HG02938 (cell line): ENCODE measurements around the gene ACTBL2.
"Not testable (repeated sequence)": the region's sequence is repeated elsewhere in the genome, so short reads cannot be mapped to it uniquely, and the experiment has no call there.

Experiments
- ATAC-seq: cut with Tn5 transposase; IDR thresholded peaks from one replicate; pipeline ENCODE4 v1.9.1; 2021; ENCODE audit warnings: mild to moderate bottlenecking, moderate library complexity; ENCODE audit not compliant: unreplicated experiment

Gene ACTBL2

GRCh38 chr5:57482671-57483106 is at the start of gene ACTBL2:
TSS of gene ACTBL2 (minus strand) at chr5:57482811. CDS start at chr5:57482707, 104 bp downstream.
- no peak for ATAC-seq

- no peak for ATAC-seq
Observed at GRCh38 chr5:57531333-57531732, 48.7 kb upstream of the ACTBL2 start.

- ATAC-seq = peak; percentile 43
Observed at GRCh38 chr5:57529864-57530263, 47.3 kb upstream of the ACTBL2 start.

GRCh38 chr5:57527870-57528269 is 45.3 kb upstream of the ACTBL2 start:
- no peak for ATAC-seq

GRCh38 chr5:57524348-57525060 is 41.9 kb upstream of the ACTBL2 start:
- no peak for ATAC-seq

GRCh38 chr5:57522477-57522876 is 39.9 kb upstream of the ACTBL2 start:
- not testable (repeated sequence) for ATAC-seq

GRCh38 chr5:57518415-57518814 is 35.8 kb upstream of the ACTBL2 start:
- ATAC-seq = not testable (repeated sequence)

- no peak for ATAC-seq
Observed at GRCh38 chr5:57517250-57517649, 34.6 kb upstream of the ACTBL2 start.

- no peak for ATAC-seq
Observed at GRCh38 chr5:57513785-57514184, 31.2 kb upstream of the ACTBL2 start.

- no peak for ATAC-seq
Observed at GRCh38 chr5:57511321-57511720, 28.7 kb upstream of the ACTBL2 start.

- no peak for ATAC-seq
Observed at GRCh38 chr5:57509501-57510260, 27.1 kb upstream of the ACTBL2 start.

GRCh38 chr5:57508211-57508610 is 25.6 kb upstream of the ACTBL2 start:
- no peak for ATAC-seq

- ATAC-seq = no peak
Observed at GRCh38 chr5:57505272-57506200, 22.9 kb upstream of the ACTBL2 start.

GRCh38 chr5:57504357-57504756 is 21.7 kb upstream of the ACTBL2 start:
- no peak for ATAC-seq

- no peak for ATAC-seq
Observed at GRCh38 chr5:57503433-57503832, 20.8 kb upstream of the ACTBL2 start.

- ATAC-seq = no peak
Observed at GRCh38 chr5:57501414-57502201, 19.0 kb upstream of the ACTBL2 start.

- ATAC-seq = peak; percentile 94
Observed at GRCh38 chr5:57499262-57500050, 16.8 kb upstream of the ACTBL2 start.

- no peak for ATAC-seq
Observed at GRCh38 chr5:57497733-57498132, 15.1 kb upstream of the ACTBL2 start.

- ATAC-seq = no peak
Observed at GRCh38 chr5:57495285-57496086, 12.9 kb upstream of the ACTBL2 start.
